GM19468 (cell line): ENCODE measurements around the gene CEACAM21.

Experiments
- ATAC-seq: cut with Tn5 transposase; IDR thresholded peaks from one replicate; pipeline ENCODE4 v1.9.1; 2021; ENCODE audit warnings: mild to moderate bottlenecking, moderate library complexity, moderate number of reproducible peaks; ENCODE audit not compliant: unreplicated experiment; ENCODE audit errors: extremely low read depth

Gene CEACAM21

DNA sequence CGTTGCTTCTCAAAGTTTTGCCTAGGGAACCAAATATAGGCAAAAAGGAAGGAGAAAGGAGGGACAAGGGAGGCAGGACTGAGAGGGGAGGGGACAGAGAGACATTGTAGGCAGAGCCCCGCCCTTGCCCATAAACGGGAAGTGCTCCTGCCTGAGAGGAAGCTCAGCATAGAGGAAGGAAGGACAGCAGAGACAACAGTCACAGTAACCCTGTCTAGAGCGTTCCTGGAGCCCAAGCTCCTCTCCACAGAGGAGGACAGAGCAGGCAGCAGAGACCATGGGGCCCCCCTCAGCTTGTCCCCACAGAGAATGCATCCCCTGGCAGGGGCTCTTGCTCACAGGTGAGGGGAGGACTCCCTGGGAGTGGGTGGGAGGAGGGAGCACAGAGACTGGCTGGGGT, at the start of gene CEACAM21:
CEACAM21 (plus strand) TSS at position 169 of the 400 bp plus-strand sequence; CDS start at position 278, 109 bp downstream.
- no peak for ATAC-seq

GRCh38 chr19:41527089-41527488, 48.9 kb upstream of the CEACAM21 start:
- no peak for ATAC-seq

DNA sequence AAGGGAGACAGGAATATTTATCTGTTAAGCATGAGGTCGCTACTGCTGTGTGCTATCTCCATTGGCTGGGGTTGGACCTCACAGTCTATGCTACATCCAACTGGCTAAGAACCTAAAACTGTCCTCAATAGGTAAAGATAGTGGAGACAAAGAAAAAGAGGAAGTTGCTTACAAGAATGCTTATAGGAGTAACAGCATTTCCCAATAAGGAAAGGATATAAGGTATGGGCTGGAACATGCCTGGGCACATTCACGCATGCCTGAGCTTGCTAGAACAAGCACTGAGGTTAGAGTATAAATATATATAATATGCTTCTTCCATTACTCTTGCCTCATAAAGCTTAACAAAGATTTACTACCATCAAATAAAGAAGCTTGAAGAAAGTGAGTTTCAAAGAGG, 47.9 kb upstream of the CEACAM21 start:
- ATAC-seq = no peak

GRCh38 chr19:41529484-41530183, 46.3 kb upstream of the CEACAM21 start:
- no peak for ATAC-seq

DNA sequence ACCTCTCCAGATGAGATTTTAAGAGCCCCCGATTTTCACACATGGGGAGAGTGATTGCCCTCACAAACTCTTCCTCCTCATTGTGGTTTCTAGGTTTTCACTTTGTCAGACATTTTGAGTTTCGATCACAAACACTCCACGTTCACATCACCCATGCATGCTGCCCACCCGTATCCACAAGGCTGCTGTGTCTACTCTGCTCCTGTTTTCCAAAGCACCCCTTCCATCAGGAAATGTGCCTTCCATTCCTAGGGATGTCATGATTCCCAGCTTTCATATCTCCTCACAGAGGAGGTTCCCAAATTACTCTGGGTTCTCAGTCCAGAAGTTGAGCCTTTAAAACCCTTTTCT, 45.8 kb upstream of the CEACAM21 start:
- ATAC-seq = no peak

DNA sequence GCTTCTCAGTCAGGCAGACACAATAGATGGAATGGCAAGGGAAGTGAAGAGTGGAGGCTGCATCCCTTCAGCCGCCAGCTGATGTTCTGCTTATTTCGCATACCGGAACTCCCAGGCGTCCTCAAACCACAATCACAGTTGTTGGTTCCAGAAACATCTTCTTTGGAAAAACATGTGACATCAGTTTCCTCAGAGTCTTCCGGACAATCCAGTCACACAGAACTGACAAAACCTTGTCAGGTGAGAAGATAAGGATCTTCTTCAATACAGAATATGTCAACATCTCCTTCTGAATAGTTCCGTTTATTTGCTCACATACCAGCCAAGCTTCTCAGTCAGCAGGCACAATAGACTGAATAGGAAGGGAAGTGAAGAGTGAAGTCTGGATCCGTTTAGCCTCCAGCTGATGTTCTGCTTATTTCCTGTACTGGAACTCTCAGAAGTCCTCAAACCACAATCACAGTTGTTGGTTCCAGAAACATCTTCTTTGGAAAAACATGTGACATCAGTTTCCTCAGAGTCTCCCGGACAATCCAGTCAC, 45.1 kb upstream of the CEACAM21 start:
- no peak for ATAC-seq

DNA sequence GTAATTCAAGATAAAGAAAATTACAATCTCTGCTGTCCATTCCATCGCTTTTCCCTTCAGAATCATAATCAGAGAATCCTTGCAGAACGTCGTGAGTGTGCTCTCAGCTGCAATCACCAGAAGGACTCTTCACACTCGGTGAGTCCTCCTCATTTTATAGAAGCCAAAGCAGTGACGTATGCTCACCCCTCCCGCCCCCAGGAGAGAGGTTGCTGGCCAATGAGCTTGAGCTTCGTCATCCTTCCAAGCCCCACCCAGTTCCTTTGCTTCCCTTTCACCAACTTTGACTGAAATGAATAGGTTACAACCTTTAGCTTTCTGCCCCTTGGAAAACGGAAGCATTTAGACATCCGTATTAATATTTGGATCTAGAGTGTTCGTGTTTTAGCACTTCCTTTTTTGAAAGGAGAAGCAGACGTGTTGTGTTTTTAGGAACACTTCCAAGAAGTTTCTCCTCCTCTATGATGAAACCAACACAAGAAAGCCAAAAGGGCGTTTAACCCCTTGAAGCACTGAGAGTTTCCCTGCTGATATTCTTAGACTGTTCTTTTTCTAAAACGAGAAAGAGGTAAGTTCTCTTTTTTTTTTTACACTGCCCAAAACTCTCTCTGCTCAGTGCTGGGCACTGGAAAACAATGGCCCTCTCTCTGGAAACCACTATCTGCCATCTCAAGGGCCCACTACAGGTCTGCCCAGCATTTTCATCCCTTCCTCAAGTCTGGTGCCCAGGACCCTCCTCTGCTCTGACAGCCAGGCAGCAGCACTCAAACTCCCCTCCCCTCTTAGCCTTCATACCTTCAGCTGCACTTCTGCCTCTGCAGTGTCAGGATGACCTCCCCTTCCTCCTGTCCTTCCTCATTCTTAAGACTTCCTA, 44.3 kb upstream of the CEACAM21 start:
- ATAC-seq = no peak

DNA sequence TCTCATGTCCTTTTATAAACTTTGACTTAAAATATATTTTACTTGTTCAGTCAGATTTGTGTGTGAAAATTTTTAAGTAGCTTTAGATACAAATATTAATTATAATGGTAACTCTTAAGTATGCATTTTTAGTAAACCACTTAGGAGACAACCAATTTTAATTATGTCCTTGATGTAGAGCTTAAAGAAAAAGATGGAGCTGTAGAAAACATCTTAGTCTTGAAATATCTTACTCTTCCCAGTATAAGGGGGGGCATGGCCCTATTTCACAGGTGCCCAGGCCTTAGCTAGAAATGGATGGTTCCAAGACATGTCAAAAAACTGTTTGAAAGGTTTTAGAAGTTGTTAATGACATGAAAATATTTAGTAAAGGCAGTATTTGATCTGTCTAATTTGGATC, 43.4 kb upstream of the CEACAM21 start:
- no peak for ATAC-seq

- no peak for ATAC-seq
These were observed 42.2 kb upstream of the CEACAM21 start for GRCh38 chr19:41533671-41534215.

DNA sequence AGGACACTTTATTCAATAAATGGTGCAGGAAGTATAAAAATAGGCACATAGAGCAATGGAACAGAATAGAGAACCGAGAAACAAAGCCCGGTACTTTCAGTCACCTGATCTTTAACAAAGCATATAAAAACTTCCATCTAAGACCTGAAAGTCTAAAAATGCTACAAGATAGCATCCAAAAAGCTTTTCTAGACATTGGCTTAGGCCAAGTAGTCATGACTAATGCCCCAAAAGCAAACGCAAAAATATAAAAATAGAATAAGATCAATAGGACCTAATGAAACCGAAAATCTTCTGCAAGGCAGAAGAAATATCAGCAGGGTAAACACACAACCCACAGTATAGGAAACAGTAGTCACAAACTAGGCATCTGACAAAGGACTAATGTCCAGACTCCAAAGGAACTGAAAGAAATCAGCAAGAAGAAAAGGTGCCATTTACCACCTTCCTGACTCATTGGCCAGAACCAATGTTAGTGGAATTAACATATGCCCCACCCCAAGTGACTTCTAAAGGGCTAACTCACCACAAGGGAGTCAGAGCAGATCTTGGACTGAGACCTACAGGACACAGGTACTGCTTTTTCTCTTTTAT, 40.8 kb upstream of the CEACAM21 start:
- peak; percentile 67 for ATAC-seq

- ATAC-seq = no peak
These were observed 38.2 kb upstream of the CEACAM21 start for GRCh38 chr19:41537789-41538188.

DNA sequence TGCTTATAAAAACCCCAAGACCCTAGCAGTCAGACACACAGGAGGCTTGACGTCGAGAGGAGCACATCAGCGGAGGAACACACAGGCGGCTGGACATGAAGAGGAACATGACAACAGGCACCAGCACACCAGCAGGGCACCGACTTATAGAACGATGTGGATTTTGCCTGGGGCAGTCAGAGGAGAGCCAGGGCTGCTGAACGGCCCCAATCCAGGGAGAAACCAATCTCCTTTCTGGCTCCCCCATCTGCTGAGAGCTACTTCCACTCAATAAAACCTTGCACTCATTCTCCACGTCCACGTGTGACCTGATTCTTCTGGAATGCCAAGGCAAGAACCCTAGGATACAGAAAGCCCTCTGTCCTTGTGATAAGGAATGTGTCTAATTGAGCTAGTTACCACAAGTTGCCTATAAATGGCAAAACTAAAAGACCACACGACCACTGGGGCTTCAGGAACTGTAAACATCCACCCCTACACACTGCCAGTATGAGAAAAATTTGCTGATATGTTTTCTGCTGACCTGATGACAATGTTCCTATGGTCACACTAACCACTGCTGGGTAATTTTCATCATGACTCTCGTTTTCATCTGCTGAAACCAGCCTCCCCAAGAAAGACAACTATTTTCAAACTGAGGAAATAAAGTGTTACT, 35.8 kb upstream of the CEACAM21 start:
- no peak for ATAC-seq

GRCh38 chr19:41541990-41542584, 33.9 kb upstream of the CEACAM21 start:
- ATAC-seq = no peak

- no peak for ATAC-seq
These were observed 33.3 kb upstream of the CEACAM21 start for GRCh38 chr19:41542622-41543021.

- no peak for ATAC-seq
These were observed 32.4 kb upstream of the CEACAM21 start for GRCh38 chr19:41543582-41543981.

DNA sequence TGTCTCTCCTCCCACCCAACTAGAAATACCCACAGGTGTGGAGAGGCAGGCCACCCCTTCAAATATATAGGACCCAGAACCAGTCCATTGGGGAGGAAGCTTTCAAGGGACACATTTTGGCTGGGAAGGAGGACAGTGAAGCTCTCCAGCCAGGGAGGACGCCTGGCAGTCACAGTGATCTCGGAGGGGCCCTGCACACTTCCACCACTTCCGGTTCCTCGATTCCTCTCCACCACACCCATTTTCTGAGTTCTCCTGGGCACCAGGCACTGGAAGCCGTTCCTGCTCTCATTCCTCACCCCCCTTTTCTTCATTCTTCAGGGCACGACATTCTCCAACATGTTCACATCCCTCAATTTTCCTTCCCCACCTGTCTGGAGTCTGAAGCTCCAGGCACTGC, 30.4 kb upstream of the CEACAM21 start:
- ATAC-seq = no peak

GRCh38 chr19:41546386-41546789, 29.6 kb upstream of the CEACAM21 start:
- no peak for ATAC-seq

DNA sequence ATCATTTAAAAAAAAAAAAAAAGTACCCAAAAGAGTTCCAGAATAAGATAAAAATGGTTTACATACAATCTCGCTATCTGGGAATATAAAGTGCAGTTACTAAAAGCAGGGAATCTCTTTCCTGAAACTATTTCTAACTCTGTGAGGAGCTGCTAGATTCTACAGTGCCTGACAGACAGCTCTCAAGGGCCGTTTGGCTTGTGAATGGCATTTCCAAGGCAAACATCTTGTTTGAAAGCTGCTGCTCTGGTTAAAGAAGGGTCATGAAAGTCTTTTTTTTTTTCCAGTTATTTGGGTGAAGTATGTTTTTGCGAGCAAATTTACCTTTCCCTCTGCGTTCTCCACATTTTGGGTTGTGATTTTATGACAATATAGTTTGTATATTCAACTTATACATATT, 29.0 kb upstream of the CEACAM21 start:
- no peak for ATAC-seq

- no peak for ATAC-seq
These were observed 28.4 kb upstream of the CEACAM21 start for GRCh38 chr19:41547569-41547968.

- ATAC-seq = no peak
These were observed 27.9 kb upstream of the CEACAM21 start for GRCh38 chr19:41548047-41548446.
